K562 treated with DMSO at 1 percent for 12 hours (cell line): ENCODE results near the gene NDC80. TPM values are rescaled to one million over a fixed set of nuclear protein-coding genes. Genes with fewer than 3 reads are reported as not detected.

ENCODE experiments used
- total RNA-seq: library from RNA; unstranded; fragments of 300-600 nt; gene quantifications from 2 replicates; pipeline ENCODE4 v1.2.3, GENCODE V29; 2022; ENCODE audit not compliant: insufficient read depth

The NDC80 gene
- total RNA-seq: 41.0 and 83.2 TPM in 2 replicates

GRCh38 chr18:2571200-2572170 lies at the start of gene NDC80, which contains the start of gene METTL4:
NDC80 (plus strand) TSS chr18:2571557; CDS start chr18:2572986, 1,429 bp downstream.
METTL4 (minus strand) TSS chr18:2571505; CDS start chr18:2567216, 4,289 bp downstream.

GRCh38 chr18:2655178-2655953 lies 84.0 kb downstream of the NDC80 start, which contains the start of gene SMCHD1:
SMCHD1 (plus strand) TSS chr18:2655726; CDS start chr18:2656076, 350 bp downstream.

Other genes with a start within 250 kb of the NDC80 start
- gene METTL4, start 52 bp upstream of the NDC80 start, total RNA-seq: 4.7 and 13.2 TPM in 2 replicates
- 12.5 and 46.1 TPM in 2 replicates for gene SMCHD1, start 84.2 kb downstream of the NDC80 start, total RNA-seq